NT2/D1 (cell line): Measurements from ENCODE around the gene NAA35.

Experiments used
- SUZ12 ChIP-seq: IDR thresholded peaks from 2 replicates; pipeline ENCODE4 v1.6.1; 2011; ENCODE audit not compliant: insufficient read length, insufficient read depth; ENCODE audit errors: extremely low read depth
- YY1 ChIP-seq: IDR thresholded peaks from 2 replicates; pipeline ENCODE4 v1.6.1; 2011; ENCODE audit not compliant: insufficient read length, insufficient read depth
- ZNF274 ChIP-seq: IDR thresholded peaks from 2 replicates; pipeline ENCODE4 v1.6.1; 2011; ENCODE audit warnings: mild to moderate bottlenecking, low read depth, low read length

GRCh38 chr9:86061972-86062739, 121.2 kb downstream of the NAA35 start:
- TF ChIP-seq ZNF274 (no peak), YY1 (no peak), SUZ12 (no peak)
